GM19397 (cell line): ENCODE measurements around the gene GSTK1.
"Not testable (repeated sequence)": the region's sequence is repeated elsewhere in the genome, so short reads cannot be mapped to it uniquely, and the experiment has no call there.

Experiments
- ATAC-seq: cut with Tn5 transposase; IDR thresholded peaks from one replicate; pipeline ENCODE4 v1.9.1; 2021; ENCODE audit warnings: mild to moderate bottlenecking, moderate library complexity; ENCODE audit not compliant: unreplicated experiment

Gene GSTK1

GRCh38 chr7:143263266-143264195 is at the start of gene GSTK1:
Gene GSTK1, plus strand, starts transcription at chr7:143263441. Its CDS starts 73 bp downstream, at chr7:143263514.
- ATAC-seq = peak; percentile 99

- ATAC-seq = not testable (repeated sequence)
These were observed 49.8 kb upstream of the GSTK1 start for GRCh38 chr7:143213478-143213877.

DNA sequence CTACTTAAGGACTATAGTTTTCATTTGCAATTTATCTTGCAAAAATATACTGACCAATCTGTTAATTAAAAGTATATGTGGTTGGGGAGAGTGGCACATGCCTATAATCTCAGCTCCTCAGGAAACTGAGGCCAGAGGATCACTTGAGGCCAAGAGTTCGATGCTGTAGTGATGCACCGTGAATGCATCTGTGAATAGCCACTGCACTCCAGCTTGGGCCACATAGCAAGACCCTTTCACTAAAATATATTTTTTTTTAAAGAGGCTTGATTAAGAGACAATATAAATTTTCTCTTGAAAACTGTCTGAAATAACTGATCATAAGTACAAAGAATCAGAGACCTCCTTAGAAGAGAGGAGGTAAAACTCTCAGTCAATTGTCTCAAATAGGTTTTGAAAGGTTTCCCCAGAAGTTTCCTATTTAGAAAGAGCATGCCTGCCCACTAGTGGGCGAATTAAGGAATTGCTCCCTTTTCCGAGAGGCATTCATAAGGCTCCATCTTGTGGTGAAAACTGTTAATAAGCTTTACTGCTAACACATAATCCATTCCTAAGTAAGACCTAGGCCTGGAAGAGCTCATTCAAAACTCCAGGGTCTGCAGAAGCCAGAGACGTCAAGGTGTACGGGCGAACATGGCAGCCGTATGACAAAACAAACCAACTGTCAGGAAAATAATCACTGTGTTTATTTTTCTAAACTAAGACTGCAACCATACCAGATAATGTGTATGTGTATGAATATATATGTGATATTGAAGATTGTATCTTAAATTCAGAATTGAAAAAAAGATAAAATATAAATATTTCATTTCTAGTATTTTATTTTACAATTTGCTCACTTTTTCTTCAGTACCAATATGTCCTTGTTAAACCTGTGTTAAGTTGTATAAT is 48.2 kb upstream of the GSTK1 start:
- peak; percentile 81 for ATAC-seq

GRCh38 chr7:143216151-143216550 is 47.1 kb upstream of the GSTK1 start:
- ATAC-seq = no peak

DNA sequence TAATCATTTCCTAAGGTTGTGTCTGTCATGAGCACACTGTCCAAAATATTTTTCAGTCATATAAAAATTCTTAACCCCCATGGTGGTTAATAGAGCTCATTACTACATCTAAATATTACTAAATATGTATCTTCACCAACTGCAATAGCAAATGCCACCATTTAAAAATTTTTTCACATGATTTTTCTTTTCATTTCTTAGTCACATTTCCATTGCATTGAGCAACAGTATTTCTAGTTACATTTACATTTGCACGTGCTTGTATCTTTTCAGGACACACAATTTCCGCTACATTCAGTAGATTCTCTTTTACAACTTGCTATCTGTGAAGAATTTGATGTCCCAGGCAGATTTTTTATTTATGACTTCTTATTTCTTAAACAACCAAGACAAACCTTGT is 46.6 kb upstream of the GSTK1 start:
- no peak for ATAC-seq

- ATAC-seq = no peak
These were observed 45.4 kb upstream of the GSTK1 start for GRCh38 chr7:143217806-143218205.

GRCh38 chr7:143221286-143221685 is 42.0 kb upstream of the GSTK1 start:
- no peak for ATAC-seq

DNA sequence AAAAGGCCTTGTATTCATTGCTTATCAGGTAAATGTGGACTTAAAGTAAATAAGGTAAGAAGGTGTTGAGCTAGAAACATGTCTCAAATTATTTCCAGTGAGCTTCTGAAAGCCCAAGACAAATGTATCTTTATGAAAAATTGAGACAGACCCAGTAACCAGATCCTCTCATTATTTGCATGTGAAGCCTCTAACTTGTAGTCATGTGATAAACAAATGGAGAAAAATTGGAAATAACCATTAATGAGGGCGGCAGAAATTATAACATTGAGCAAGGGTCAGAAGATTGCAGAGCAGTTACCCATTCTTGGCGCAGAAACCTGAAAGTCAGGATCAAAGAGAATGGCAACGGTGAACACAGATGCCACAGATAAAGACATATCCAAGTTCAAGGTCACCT is 41.5 kb upstream of the GSTK1 start, which contains the start of gene TAS2R40:
Gene TAS2R40 (plus strand): TSS at position 301 of the 400 bp plus-strand sequence. CDS start 42 bp downstream, at position 343.
- no peak for ATAC-seq

- no peak for ATAC-seq
These were observed 40.5 kb upstream of the GSTK1 start for GRCh38 chr7:143222782-143223181.

DNA sequence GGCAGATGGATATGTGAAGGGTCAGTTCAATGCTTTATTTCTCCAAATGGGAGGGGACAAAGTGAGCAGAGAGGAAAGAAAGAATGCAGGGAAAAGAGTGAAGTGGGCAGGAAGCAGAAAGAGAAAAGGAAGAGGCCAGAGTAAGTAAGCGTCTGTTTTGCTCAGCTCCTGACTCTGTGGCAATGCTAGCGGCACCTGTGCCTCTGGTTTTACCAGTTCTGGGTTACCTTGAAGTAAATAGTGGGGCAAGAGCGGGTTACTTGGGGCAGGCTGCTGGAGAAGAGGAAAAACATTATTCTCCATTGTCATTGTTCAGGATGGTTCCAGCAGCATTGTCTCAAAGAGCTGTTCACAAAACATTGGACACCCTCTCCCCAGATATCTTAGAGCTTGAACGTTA is 39.5 kb upstream of the GSTK1 start:
- ATAC-seq = no peak

DNA sequence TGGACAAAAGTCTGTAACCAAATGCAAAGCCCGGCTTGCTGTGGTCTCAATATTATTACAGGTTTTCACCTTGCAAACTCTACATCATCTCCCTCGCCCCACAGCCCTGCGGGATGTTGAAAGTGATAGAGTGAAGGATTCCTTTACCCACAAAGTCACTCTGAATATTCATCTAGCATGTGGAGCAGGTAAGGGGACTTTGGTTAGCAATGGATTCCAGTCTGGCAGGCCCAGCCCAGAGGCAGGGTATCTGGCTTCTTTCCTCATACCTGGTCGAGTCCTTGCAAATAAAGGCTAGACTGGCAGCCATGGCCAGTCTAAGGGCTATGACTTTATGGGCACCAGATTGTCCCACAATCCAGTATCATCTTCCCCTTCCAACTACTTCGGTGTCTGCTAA is 38.2 kb upstream of the GSTK1 start:
- ATAC-seq = no peak

DNA sequence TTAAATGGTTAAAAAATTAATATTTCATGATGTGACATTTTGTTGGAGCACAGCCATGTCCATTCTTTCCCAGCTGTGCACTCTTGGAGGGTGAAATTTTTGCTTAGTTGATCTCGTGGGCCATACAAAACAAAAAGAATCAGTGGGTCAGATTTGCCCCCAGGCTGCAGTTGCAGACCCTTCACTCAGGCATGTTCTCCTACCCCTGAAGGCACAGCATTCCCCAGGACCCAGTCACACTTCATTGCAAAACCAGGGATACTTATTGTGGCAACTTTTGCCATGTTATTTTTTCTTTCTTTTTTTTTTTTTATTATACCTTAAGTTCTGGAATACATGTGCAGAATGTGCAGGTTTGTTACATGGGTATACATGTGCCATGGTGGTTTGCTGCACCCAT is 35.4 kb upstream of the GSTK1 start:
- ATAC-seq = no peak

- ATAC-seq = no peak
These were observed 34.0 kb upstream of the GSTK1 start for GRCh38 chr7:143229054-143229790.

- no peak for ATAC-seq
These were observed 32.4 kb upstream of the GSTK1 start for GRCh38 chr7:143230602-143231457.

- ATAC-seq = no peak
These were observed 29.3 kb upstream of the GSTK1 start for GRCh38 chr7:143233816-143234532.

DNA sequence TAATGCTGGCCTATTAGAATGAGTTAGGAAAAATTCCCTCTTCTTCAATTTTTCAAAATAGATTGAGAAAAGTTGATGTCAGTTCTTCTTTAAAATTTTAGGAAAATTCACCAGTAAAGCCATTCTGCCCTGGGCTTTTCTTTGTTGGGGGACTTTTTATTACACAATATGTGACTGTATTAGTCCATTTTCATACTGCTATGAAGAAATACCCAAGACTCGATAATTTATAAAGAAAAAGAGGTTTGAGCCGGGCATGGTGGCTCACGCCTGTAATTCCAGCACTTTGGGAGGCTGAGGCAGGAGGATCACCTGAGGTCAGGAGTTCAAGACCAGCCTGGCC is 28.7 kb upstream of the GSTK1 start:
- no peak for ATAC-seq

GRCh38 chr7:143235561-143235960 is 27.7 kb upstream of the GSTK1 start:
- ATAC-seq = no peak

- no peak for ATAC-seq
These were observed 26.7 kb upstream of the GSTK1 start for GRCh38 chr7:143236408-143236990.

GRCh38 chr7:143237366-143237765 is 25.9 kb upstream of the GSTK1 start:
- ATAC-seq = no peak
